Activated T-helper 1 cell treated with anti-CD3 and anti-CD28 coated beads, Interleukin-12 subunit alpha, Interleukin-12 subunit beta, Interleukin-2, Interleukin-4 antibody, amounts not matched to agents 30 ng/mL and 10 ng/mL and 1 ng/mL, durations not matched to agents 14 hours and 24 hours and 36 hours (primary cell): Measurements from ENCODE around the gene KIRREL3. TPM values are rescaled to one million over a fixed set of nuclear protein-coding genes. Genes with fewer than 3 reads are reported as not detected.

Experiments used
- DNase-seq: peaks from one replicate; pipeline ENCODE4 v3.0.0; 2021; ENCODE audit warnings: low spot score
- H3K27ac Mint-ChIP-seq: one replicate; pipeline ENCODE4 v1.8.0; 2021; ENCODE audit warnings: mild to moderate bottlenecking, mixed read lengths
- H3K27me3 Mint-ChIP-seq: one replicate; pipeline ENCODE4 v1.8.0; 2022; ENCODE audit warnings: mild to moderate bottlenecking, moderate library complexity, mixed read lengths; ENCODE audit not compliant: insufficient read depth
- H3K36me3 Mint-ChIP-seq: one replicate; pipeline ENCODE4 v1.8.0; 2021; ENCODE audit warnings: low read depth, mixed read lengths
- H3K4me1 Mint-ChIP-seq: one replicate; pipeline ENCODE4 v1.8.0; 2021; ENCODE audit warnings: low read depth, mixed read lengths
- H3K4me3 Mint-ChIP-seq: one replicate; pipeline ENCODE4 v1.8.0; 2021; ENCODE audit warnings: mild to moderate bottlenecking, moderate library complexity, mixed read lengths
- H3K9me3 Mint-ChIP-seq: one replicate; pipeline ENCODE4 v1.8.0; 2021; ENCODE audit warnings: mixed read lengths
- intact Hi-C: fragments of 100-400 bp; cut with micrococcal nuclease; formaldehyde crosslinking; loops from one replicate; pipeline ENCODE4 v1.15.1; 2024
- total RNA-seq: library from RNA; stranded (reverse); gene quantifications from 2 replicates; pipeline ENCODE4 v1.2.3, GENCODE V29; 2022

KIRREL3 gene
- total RNA-seq, 1 donor from 2014 or later: not detected

GRCh38 chr11:127018683-127019279, 18.2 kb upstream of the KIRREL3 start:
- Mint-ChIP-seq H3K4me3 (no peak overlapping the region), H3K27ac (no peak overlapping the region), H3K36me3 (no peaks in the 10 kb centered on the region), H3K27me3 (no peaks in the 10 kb centered on the region), H3K9me3 (no peaks in the 10 kb centered on the region), H3K4me1 (no peaks in the 10 kb centered on the region)
- no peak for DNase-seq
- intact Hi-C loops: no loop called here

GRCh38 chr11:127017482-127017881, 16.9 kb upstream of the KIRREL3 start:
- no peak overlapping the region for H3K27ac Mint-ChIP-seq
- H3K36me3 Mint-ChIP-seq: no peaks in the 10 kb centered on the region
- H3K9me3 Mint-ChIP-seq: no peaks in the 10 kb centered on the region
- H3K27me3 Mint-ChIP-seq: no peaks in the 10 kb centered on the region
- H3K4me3 Mint-ChIP-seq: no peak overlapping the region
- intact Hi-C loops: no loop called here
- H3K4me1 Mint-ChIP-seq: no peaks in the 10 kb centered on the region
- no peak for DNase-seq

GRCh38 chr11:127013550-127013949, 13.0 kb upstream of the KIRREL3 start:
- no peak for DNase-seq
- no peaks in the 10 kb centered on the region for H3K27me3 Mint-ChIP-seq
- H3K4me3 Mint-ChIP-seq: no peak overlapping the region
- H3K9me3 Mint-ChIP-seq: no peaks in the 10 kb centered on the region
- no peaks in the 10 kb centered on the region for H3K36me3 Mint-ChIP-seq
- intact Hi-C loops: no loop called here
- no peak overlapping the region for H3K27ac Mint-ChIP-seq
- no peaks in the 10 kb centered on the region for H3K4me1 Mint-ChIP-seq

- peaks cover 15% of the 10 kb centered on the region for H3K27me3 Mint-ChIP-seq
- no peaks in the 10 kb centered on the region for H3K4me1 Mint-ChIP-seq
- no peaks in the 10 kb centered on the region for H3K36me3 Mint-ChIP-seq
- H3K4me3 Mint-ChIP-seq: no peak overlapping the region
- no peaks in the 10 kb centered on the region for H3K9me3 Mint-ChIP-seq
- DNase-seq: no peak
- H3K27ac Mint-ChIP-seq: no peak overlapping the region
- intact Hi-C loops: no loop called here
Observed at GRCh38 chr11:127006311-127006710, 5.7 kb upstream of the KIRREL3 start.

- no peak for DNase-seq
- Mint-ChIP-seq H3K27ac (no peak overlapping the region), H3K4me1 (no peaks in the 10 kb centered on the region), H3K36me3 (no peaks in the 10 kb centered on the region), H3K4me3 (no peak overlapping the region), H3K9me3 (no peaks in the 10 kb centered on the region), H3K27me3 (peaks cover 15% of the 10 kb centered on the region)
- intact Hi-C loops: no loop called here
Observed at GRCh38 chr11:127003260-127003981, 2.9 kb upstream of the KIRREL3 start.

GRCh38 chr11:127002669-127003259, 2.2 kb upstream of the KIRREL3 start:
- no peak for DNase-seq
- Mint-ChIP-seq H3K9me3 (no peaks in the 10 kb centered on the region), H3K4me1 (no peaks in the 10 kb centered on the region)

GRCh38 chr11:127000981-127001380, 411 bp upstream of the KIRREL3 start:
- Mint-ChIP-seq H3K4me3 (no peak overlapping the region), H3K36me3 (no peaks in the 10 kb centered on the region), H3K4me1 (no peaks in the 10 kb centered on the region), H3K27ac (no peak overlapping the region), H3K27me3 (peaks cover 17% of the 10 kb centered on the region), H3K9me3 (no peaks in the 10 kb centered on the region)
- DNase-seq: no peak
- intact Hi-C loops: no loop called here

More at GRCh38 chr11:127002669-127003259, 2.2 kb upstream of the KIRREL3 start:
- intact Hi-C loops: no loop called here
- H3K27ac Mint-ChIP-seq: no peak overlapping the region
- H3K4me3 Mint-ChIP-seq: no peak overlapping the region
- no peaks in the 10 kb centered on the region for H3K36me3 Mint-ChIP-seq
- peaks cover 18% of the 10 kb centered on the region for H3K27me3 Mint-ChIP-seq

GRCh38 chr11:126999366-126999765, 1.2 kb downstream of the KIRREL3 start:
- Mint-ChIP-seq H3K36me3 (no peaks in the 10 kb centered on the region), H3K9me3 (no peaks in the 10 kb centered on the region), H3K4me1 (no peaks in the 10 kb centered on the region), H3K27ac (no peak overlapping the region), H3K4me3 (no peak overlapping the region), H3K27me3 (peaks cover 17% of the 10 kb centered on the region)
- intact Hi-C loops: no loop called here
- no peak for DNase-seq

- H3K36me3 Mint-ChIP-seq: no peaks in the 10 kb centered on the region
- no peaks in the 10 kb centered on the region for H3K9me3 Mint-ChIP-seq
- no peak for DNase-seq
- no peak overlapping the region for H3K4me3 Mint-ChIP-seq
- no peak overlapping the region for H3K27ac Mint-ChIP-seq
- H3K27me3 Mint-ChIP-seq: peaks cover 11% of the 10 kb centered on the region
- intact Hi-C loops: no loop called here
- H3K4me1 Mint-ChIP-seq: no peaks in the 10 kb centered on the region
Observed at GRCh38 chr11:126997641-126998040, 2.9 kb downstream of the KIRREL3 start.

GRCh38 chr11:126997196-126997595, 3.4 kb downstream of the KIRREL3 start:
- H3K4me3 Mint-ChIP-seq: no peak overlapping the region
- DNase-seq: no peak
- no peak overlapping the region for H3K27ac Mint-ChIP-seq
- peaks cover 6% of the 10 kb centered on the region for H3K27me3 Mint-ChIP-seq
- H3K9me3 Mint-ChIP-seq: no peaks in the 10 kb centered on the region
- no peaks in the 10 kb centered on the region for H3K4me1 Mint-ChIP-seq
- intact Hi-C loops: no loop called here
- no peaks in the 10 kb centered on the region for H3K36me3 Mint-ChIP-seq

- intact Hi-C loops: no loop called here
- H3K27ac Mint-ChIP-seq: no peak overlapping the region
- no peaks in the 10 kb centered on the region for H3K4me1 Mint-ChIP-seq
- no peaks in the 10 kb centered on the region for H3K36me3 Mint-ChIP-seq
- H3K9me3 Mint-ChIP-seq: no peaks in the 10 kb centered on the region
- peaks cover 4% of the 10 kb centered on the region for H3K27me3 Mint-ChIP-seq
- no peak for DNase-seq
- H3K4me3 Mint-ChIP-seq: no peak overlapping the region
Observed at GRCh38 chr11:126996036-126996804, 4.3 kb downstream of the KIRREL3 start.

- intact Hi-C loops: loop anchor here (5.0 kb wide), 1 partner anchor 686 kb away; no protein-coding TSS in a partner anchor
- H3K9me3 Mint-ChIP-seq: no peaks in the 10 kb centered on the region
- no peak overlapping the region for H3K4me3 Mint-ChIP-seq
- H3K27ac Mint-ChIP-seq: no peak overlapping the region
- H3K4me1 Mint-ChIP-seq: no peaks in the 10 kb centered on the region
- peaks cover 7% of the 10 kb centered on the region for H3K27me3 Mint-ChIP-seq
- no peaks in the 10 kb centered on the region for H3K36me3 Mint-ChIP-seq
- no peak for DNase-seq
Observed at GRCh38 chr11:126993599-126993998, 7.0 kb downstream of the KIRREL3 start.

GRCh38 chr11:126992804-126993111, 7.8 kb downstream of the KIRREL3 start:
- no peak overlapping the region for H3K27ac Mint-ChIP-seq
- H3K27me3 Mint-ChIP-seq: peaks cover 4% of the 10 kb centered on the region
- no peaks in the 10 kb centered on the region for H3K4me1 Mint-ChIP-seq
- H3K36me3 Mint-ChIP-seq: no peaks in the 10 kb centered on the region
- no peak overlapping the region for H3K4me3 Mint-ChIP-seq
- no peaks in the 10 kb centered on the region for H3K9me3 Mint-ChIP-seq
- no peak for DNase-seq
- intact Hi-C loops: loop anchor here (5.0 kb wide), 1 partner anchor 685 kb away; no protein-coding TSS in a partner anchor
